ENCODE measurements around the gene MAG. TPM values are rescaled to one million over a fixed set of nuclear protein-coding genes. Genes with fewer than 3 reads are reported as not detected.

Gene MAG
- total and polyA plus RNA-seq, 7 donors, result 0.06 to 6.1 TPM; not detected in 5

DNA sequence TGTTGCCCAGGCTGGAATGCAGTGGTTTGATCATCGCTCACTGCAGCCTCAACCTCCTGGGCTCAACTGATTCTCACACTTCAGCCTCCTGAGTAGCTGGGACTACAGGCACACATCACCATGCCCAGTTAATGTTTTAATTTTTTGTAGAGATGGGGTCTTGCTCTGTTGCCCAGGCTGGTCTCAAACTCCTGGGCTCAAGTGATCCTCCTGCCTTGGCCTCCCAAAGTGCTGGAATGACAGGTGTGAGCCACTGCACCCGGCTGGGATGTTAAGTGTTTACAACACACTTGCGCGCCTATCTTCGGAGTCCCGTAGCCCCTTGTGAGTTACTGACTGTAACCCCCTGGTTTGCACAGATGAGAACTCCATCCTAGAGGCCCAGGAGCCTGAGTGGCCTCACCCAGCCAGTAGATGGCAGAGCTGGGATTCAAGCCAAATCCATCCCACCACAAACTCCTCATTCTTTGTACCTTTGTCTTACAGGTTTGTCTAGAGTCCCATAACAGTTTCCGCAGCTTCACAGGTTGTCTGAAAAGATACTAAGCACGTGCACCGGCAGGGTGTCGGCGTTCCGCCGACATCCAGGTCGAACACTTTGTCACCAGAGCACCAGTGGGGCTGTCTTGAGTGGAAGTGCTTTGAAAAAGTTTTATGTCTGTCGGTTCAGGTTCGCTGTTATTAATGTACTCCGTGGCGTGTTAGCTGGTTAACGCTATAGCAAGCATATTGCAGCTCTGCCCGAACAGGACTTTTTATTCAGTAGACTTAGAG, 14.7 kb downstream of the MAG start:
- H3K27me3 ChIP-seq, result peaks cover 0 to 50% (median 8%) of the 10 kb centered on the region in 3 donors
- intact Hi-C loops (cut with DNase I), result no loop called here
- H3K27ac ChIP-seq, result no peak overlapping the region
- no peaks in the 10 kb centered on the region for H3K4me1 ChIP-seq
- H3K9me3 ChIP-seq, result no peaks in the 10 kb centered on the region
- DNase-seq, result no peak
- TF ChIP-seq POLR2A (IDR thresholded peaks at IDR 0.05), result no peak
- no peak for TF ChIP-seq EP300 (IDR thresholded peaks at IDR 0.05)
- TF ChIP-seq, protein P1, sequence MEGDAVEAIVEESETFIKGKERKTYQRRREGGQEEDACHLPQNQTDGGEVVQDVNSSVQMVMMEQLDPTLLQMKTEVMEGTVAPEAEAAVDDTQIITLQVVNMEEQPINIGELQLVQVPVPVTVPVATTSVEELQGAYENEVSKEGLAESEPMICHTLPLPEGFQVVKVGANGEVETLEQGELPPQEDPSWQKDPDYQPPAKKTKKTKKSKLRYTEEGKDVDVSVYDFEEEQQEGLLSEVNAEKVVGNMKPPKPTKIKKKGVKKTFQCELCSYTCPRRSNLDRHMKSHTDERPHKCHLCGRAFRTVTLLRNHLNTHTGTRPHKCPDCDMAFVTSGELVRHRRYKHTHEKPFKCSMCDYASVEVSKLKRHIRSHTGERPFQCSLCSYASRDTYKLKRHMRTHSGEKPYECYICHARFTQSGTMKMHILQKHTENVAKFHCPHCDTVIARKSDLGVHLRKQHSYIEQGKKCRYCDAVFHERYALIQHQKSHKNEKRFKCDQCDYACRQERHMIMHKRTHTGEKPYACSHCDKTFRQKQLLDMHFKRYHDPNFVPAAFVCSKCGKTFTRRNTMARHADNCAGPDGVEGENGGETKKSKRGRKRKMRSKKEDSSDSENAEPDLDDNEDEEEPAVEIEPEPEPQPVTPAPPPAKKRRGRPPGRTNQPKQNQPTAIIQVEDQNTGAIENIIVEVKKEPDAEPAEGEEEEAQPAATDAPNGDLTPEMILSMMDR (IDR thresholded peaks at IDR 0.05), result no peak
- no peak for TF ChIP-seq POLR2AphosphoS5 (IDR thresholded peaks at IDR 0.05)
- 79 to 85% methylated on average over 20 of the region's 20 CpGs for WGBS, 2 donors
- no peak overlapping the region for H3K4me3 ChIP-seq
- no peaks in the 10 kb centered on the region for H3K36me3 ChIP-seq

DNA sequence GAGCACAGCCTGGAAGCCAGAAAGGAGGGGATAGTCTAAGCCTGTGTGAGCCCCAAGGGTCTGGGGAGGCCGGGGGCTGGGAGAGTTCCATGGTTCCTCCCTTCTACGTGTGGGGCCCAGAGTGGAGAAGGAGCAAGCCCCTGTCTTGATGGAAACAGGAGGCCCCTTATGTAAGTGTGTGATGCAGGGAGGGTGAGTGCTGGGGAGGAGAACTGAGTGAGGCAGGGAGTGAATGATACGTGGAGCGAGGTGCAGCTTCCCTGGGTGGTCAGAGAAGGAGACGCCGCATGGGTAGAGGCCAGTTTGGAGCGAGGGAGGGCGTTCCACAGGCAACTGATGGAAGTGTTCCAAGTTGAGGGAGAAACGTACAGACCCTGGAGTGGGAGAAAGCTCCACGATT, 16.0 kb downstream of the MAG start:
- intact Hi-C loops (cut with DNase I), result no loop called here
- Histone ChIP-seq H3K36me3 (no peaks in the 10 kb centered on the region), H3K9me3 (no peaks in the 10 kb centered on the region), H3K27ac (no peak overlapping the region), H3K4me1 (no peaks in the 10 kb centered on the region), H3K4me3 (no peak overlapping the region), H3K27me3 (peaks cover 0 to 48% (median 8%) of the 10 kb centered on the region in 3 donors)
- WGBS, 2 donors, result 77 to 83% methylated on average over 10 of the region's 10 CpGs
- TF ChIP-seq POLR2A (IDR thresholded peaks at IDR 0.05) (no peak), POLR2AphosphoS5 (IDR thresholded peaks at IDR 0.05) (no peak), EP300 (IDR thresholded peaks at IDR 0.05) (no peak)
- TF ChIP-seq, protein P1 (IDR thresholded peaks at IDR 0.05), result no peak
- DNase-seq, result no peak

DNA sequence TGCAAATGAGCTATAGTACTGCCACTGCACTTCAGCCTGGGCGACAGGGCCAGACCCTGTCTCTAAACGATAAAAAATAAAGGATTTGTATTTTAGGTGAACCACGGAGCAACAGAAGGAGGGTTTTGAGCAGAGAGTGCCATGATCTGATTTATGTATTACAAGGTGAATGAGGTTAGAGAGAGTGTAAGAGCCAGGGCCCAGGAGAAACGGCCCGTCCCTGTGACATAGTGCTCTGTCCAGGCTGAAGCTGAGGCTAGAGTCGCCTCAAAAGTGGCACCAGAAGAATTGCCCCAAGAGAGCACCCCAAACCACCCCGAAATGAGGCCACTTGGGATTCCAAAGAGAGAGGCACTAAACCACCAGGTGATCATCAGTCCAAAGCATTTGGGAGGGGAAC, 16.9 kb downstream of the MAG start:
- intact Hi-C loops (cut with DNase I), result no loop called here
- Histone ChIP-seq H3K27ac (peak overlapping the region in 1 of 4 donors; percentile 23), H3K4me3 (no peak overlapping the region), H3K9me3 (no peaks in the 10 kb centered on the region), H3K36me3 (no peaks in the 10 kb centered on the region), H3K4me1 (no peaks in the 10 kb centered on the region), H3K27me3 (peaks cover 0 to 48% (median 8%) of the 10 kb centered on the region in 3 donors)
- TF ChIP-seq POLR2AphosphoS5 (IDR thresholded peaks at IDR 0.05) (no peak), POLR2A (IDR thresholded peaks at IDR 0.05) (no peak), EP300 (IDR thresholded peaks at IDR 0.05) (no peak)
- TF ChIP-seq, protein P1 (IDR thresholded peaks at IDR 0.05), result no peak
- no peak for DNase-seq
- 81 to 88% methylated on average over 7 of the region's 7 CpGs for WGBS, 2 donors

DNA sequence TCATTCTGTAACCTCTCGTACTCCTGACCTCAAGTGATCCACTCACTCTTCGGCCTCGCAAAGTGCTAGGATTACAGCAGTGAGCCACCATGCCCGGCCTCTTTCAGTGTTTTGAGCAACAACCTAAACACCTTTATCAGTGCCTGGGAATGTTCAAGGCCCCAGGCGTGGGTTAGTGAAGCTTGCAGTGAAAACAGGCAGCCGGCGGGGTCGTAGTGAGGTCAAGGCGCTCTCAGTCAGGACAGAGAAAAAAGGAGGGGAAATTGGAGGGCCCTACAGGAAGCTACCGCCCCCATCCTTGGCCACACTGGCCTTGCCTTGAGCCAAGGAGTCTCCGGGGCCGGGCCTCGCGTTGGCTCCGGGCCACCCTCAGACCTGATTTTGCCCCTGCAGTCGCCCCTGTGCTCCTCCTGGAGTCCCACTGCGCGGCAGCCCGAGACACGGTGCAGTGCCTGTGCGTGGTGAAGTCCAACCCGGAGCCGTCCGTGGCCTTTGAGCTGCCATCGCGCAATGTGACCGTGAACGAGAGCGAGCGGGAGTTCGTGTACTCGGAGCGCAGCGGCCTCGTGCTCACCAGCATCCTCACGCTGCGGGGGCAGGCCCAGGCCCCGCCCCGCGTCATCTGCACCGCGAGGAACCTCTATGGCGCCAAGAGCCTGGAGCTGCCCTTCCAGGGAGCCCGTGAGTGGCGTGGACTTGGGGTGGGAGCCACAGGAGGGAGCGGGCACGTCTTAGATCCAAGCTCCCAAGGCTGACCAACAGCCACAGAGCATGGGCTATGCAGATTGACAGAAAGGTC, 17.7 kb downstream of the MAG start:
- 81 to 82% methylated on average over 47 of the region's 47 CpGs for WGBS, 2 donors
- Histone ChIP-seq H3K36me3 (no peaks in the 10 kb centered on the region), H3K9me3 (no peaks in the 10 kb centered on the region), H3K4me3 (no peak overlapping the region), H3K4me1 (no peaks in the 10 kb centered on the region), H3K27me3 (peaks cover 0 to 40% (median 7%) of the 10 kb centered on the region in 3 donors), H3K27ac (peak overlapping the region in 1 of 4 donors; percentile 23)
- TF ChIP-seq POLR2AphosphoS5 (IDR thresholded peaks at IDR 0.05) (no peak), EP300 (IDR thresholded peaks at IDR 0.05) (no peak)
- DNase-seq, result no peak
- intact Hi-C loops (cut with DNase I), result no loop called here

DNA sequence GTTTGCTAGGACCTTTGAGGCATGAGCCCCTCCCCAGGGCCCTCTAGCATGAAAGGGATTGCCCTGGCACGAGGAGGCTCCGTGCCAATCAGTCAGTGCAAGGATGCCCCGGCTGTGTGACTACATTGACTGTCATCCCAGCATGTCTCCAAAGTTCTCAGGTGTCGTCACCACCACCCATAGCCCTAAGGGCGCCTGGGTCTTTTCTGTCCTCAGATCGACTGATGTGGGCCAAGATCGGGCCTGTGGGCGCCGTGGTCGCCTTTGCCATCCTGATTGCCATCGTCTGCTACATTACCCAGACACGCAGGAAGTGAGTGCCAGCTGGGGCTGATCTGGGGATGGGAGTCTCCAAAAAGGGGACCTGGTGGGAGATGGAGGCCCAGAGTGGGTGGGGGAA, 18.4 kb downstream of the MAG start:
- H3K27me3 ChIP-seq, result peaks cover 0 to 40% (median under 1%) of the 10 kb centered on the region in 3 donors
- no peak for TF ChIP-seq POLR2A (IDR thresholded peaks at IDR 0.05)
- no peak for TF ChIP-seq POLR2AphosphoS5 (IDR thresholded peaks at IDR 0.05)
- no peak for TF ChIP-seq EP300 (IDR thresholded peaks at IDR 0.05)
- TF ChIP-seq, protein P1 (IDR thresholded peaks at IDR 0.05), result no peak
- no peaks in the 10 kb centered on the region for H3K4me1 ChIP-seq
- no peaks in the 10 kb centered on the region for H3K36me3 ChIP-seq
- no peak for DNase-seq
- no peaks in the 10 kb centered on the region for H3K9me3 ChIP-seq
- H3K4me3 ChIP-seq, result no peak overlapping the region
- H3K27ac ChIP-seq, result peak overlapping the region in 1 of 4 donors; percentile 23
- 74 to 87% methylated on average over 12 of the region's 12 CpGs for WGBS, 2 donors
- intact Hi-C loops (cut with DNase I), result no loop called here

Measured in sigmoid colon (tissue), 7 donors.